Astrocyte (in vitro differentiated cells and primary cell): Measurements from ENCODE around the gene MIEF2.

ENCODE experiments used
- EZH2 ChIP-seq: IDR thresholded peaks from 2 replicates; pipeline ENCODE4 v1.6.1; 2012; ENCODE audit warnings: mild to moderate bottlenecking, low read length, inconsistent platforms; ENCODE audit not compliant: insufficient read depth
- TF ChIP-seq, protein P1 (sequence below): IDR thresholded peaks from 2 replicates; pipeline ENCODE4 v1.5.1; 2011; ENCODE audit warnings: low read depth, mild to moderate bottlenecking, inconsistent platforms, low read length, moderate library complexity; ENCODE audit not compliant: insufficient read depth

DNA sequence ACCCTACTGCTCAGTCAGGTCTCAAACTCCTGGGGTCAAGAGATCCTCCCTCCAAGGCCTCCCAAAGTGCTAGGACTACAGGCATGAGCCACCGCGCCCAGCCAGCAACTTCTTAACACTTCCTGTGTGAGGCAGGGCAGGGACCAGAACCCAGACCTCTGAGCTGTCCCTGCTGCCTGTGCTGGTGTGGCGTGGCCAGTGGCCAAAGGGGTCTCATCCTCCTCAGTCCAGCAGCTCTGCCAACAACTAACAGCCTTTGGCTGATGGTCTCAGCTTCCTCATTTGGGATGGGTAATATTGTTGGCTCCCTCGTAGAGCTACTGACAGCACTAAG lies 36.4 kb upstream of the MIEF2 start:
- TF ChIP-seq, protein P1, sequence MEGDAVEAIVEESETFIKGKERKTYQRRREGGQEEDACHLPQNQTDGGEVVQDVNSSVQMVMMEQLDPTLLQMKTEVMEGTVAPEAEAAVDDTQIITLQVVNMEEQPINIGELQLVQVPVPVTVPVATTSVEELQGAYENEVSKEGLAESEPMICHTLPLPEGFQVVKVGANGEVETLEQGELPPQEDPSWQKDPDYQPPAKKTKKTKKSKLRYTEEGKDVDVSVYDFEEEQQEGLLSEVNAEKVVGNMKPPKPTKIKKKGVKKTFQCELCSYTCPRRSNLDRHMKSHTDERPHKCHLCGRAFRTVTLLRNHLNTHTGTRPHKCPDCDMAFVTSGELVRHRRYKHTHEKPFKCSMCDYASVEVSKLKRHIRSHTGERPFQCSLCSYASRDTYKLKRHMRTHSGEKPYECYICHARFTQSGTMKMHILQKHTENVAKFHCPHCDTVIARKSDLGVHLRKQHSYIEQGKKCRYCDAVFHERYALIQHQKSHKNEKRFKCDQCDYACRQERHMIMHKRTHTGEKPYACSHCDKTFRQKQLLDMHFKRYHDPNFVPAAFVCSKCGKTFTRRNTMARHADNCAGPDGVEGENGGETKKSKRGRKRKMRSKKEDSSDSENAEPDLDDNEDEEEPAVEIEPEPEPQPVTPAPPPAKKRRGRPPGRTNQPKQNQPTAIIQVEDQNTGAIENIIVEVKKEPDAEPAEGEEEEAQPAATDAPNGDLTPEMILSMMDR = no peak
- no peak for TF ChIP-seq EZH2
